ENCODE results near the gene NR2C1.

The NR2C1 gene

DNA sequence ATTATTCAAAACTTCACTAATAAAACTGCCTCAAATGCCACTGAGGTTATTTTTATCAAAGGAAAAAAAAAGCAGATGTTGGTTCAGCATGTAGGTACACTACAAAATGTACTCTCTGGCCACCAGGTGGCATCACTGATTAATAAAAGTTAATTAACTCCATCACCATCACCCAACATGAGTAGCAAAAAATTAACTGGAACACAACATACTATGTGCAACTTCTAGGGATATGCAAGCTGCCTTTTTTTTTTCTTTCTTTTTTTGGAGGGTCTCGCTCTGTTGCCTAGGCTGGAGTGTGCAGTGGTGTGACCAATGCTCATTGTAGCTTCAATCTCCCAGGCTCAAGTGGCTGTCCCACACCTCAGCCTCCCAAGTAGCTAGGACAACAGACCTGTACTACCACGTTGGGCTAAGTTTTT, 43.8 kb upstream of the NR2C1 start:
- Histone ChIP-seq H3K9me3 (ENCODE audit: control insufficient read depth, insufficient read depth, low read depth, low read length) (no peaks in the 10 kb centered on the region), H3K27ac (ENCODE audit: extremely low read depth, low read depth, low read length) (no peak overlapping the region)
- TF ChIP-seq ZNF837 (tag by site-specific recombination; IDR thresholded peaks at IDR 0.05), result no peak
- TF ChIP-seq ZNF362 (tag by site-specific recombination; IDR thresholded peaks at IDR 0.05), result peak; percentile 83
- TF ChIP-seq, protein P1, sequence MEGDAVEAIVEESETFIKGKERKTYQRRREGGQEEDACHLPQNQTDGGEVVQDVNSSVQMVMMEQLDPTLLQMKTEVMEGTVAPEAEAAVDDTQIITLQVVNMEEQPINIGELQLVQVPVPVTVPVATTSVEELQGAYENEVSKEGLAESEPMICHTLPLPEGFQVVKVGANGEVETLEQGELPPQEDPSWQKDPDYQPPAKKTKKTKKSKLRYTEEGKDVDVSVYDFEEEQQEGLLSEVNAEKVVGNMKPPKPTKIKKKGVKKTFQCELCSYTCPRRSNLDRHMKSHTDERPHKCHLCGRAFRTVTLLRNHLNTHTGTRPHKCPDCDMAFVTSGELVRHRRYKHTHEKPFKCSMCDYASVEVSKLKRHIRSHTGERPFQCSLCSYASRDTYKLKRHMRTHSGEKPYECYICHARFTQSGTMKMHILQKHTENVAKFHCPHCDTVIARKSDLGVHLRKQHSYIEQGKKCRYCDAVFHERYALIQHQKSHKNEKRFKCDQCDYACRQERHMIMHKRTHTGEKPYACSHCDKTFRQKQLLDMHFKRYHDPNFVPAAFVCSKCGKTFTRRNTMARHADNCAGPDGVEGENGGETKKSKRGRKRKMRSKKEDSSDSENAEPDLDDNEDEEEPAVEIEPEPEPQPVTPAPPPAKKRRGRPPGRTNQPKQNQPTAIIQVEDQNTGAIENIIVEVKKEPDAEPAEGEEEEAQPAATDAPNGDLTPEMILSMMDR (tag by site-specific recombination; IDR thresholded peaks at IDR 0.05), result peak; percentile 53
- TF ChIP-seq ZNF10 (tag by site-specific recombination; IDR thresholded peaks at IDR 0.05), result peak; percentile 39; the same call in 1 of the 2 replicates
- TF ChIP-seq ZNF843 (tag by site-specific recombination; IDR thresholded peaks at IDR 0.05), result no peak
- TF ChIP-seq, protein P2, sequence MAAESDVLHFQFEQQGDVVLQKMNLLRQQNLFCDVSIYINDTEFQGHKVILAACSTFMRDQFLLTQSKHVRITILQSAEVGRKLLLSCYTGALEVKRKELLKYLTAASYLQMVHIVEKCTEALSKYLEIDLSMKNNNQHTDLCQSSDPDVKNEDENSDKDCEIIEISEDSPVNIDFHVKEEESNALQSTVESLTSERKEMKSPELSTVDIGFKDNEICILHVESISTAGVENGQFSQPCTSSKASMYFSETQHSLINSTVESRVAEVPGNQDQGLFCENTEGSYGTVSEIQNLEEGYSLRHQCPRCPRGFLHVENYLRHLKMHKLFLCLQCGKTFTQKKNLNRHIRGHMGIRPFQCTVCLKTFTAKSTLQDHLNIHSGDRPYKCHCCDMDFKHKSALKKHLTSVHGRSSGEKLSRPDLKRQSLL (tag by site-specific recombination; IDR thresholded peaks at IDR 0.05), result peak; percentile 10; the same call in 1 of the 2 replicates
- no peak for TF ChIP-seq ZNF274 (IDR thresholded peaks at IDR 0.05; ENCODE audit: low read length)
- TF ChIP-seq ZNF274 (tag by site-specific recombination; IDR thresholded peaks at IDR 0.05; ENCODE audit: borderline replicate concordance), result no peak
- TF ChIP-seq ZNF654 (tag by site-specific recombination; IDR thresholded peaks at IDR 0.05; ENCODE audit: low read depth), result peak; percentile 87
- TF ChIP-seq ZNF660 (tag by site-specific recombination; IDR thresholded peaks at IDR 0.05), result 0 out of 2 replicates have a peak, but pooled peaks have one; percentile 36
- TF ChIP-seq ZNF324 (tag by site-specific recombination; IDR thresholded peaks at IDR 0.05), result no peak
- peak; percentile 53 for TF ChIP-seq ZNF2 (tag by site-specific recombination; IDR thresholded peaks at IDR 0.05)

GRCh38 chr12:95116773-95117172, 43.4 kb upstream of the NR2C1 start:
- Histone ChIP-seq H3K36me3 (ENCODE audit: control insufficient read depth in 2 of 2, insufficient read depth in 1 of 2, low read length in 2 of 2) (no peaks in the 10 kb centered on the region; a peak in 1 of 3 replicates), H3K4me1 (ENCODE audit: control insufficient read depth, insufficient read depth, low read length) (no peaks in the 10 kb centered on the region), H3K27ac (ENCODE audit: extremely low read depth, low read depth, low read length) (no peak overlapping the region), H3K4me3 (ENCODE audit: low read depth, low read length) (no peak overlapping the region), H3K9me3 (ENCODE audit: control insufficient read depth, insufficient read depth, low read depth, low read length) (no peaks in the 10 kb centered on the region)
- CTCF ChIA-PET, result interaction anchor here (0.6 to 3.9 kb wide), 15 partner anchors 12 to 456 kb away, joined by 3 to 54 read pairs (median 3); partner anchors contain the start of gene NR2C1
- POLR2A ChIA-PET, result interaction anchor here (1.0 to 1.5 kb wide), 2 partner anchors 100 to 418 kb away, joined by 3 to 4 read pairs; partner anchors contain the start of genes FGD6 and VEZT
- TF ChIP-seq EGR2 (tag by site-specific recombination; IDR thresholded peaks at IDR 0.05; ENCODE audit: low read depth) (no peak), ZNF423 (tag by site-specific recombination; IDR thresholded peaks at IDR 0.05) (no peak), ZNF768 (tag by site-specific recombination; IDR thresholded peaks at IDR 0.05) (no peak), ZNF19 (tag by site-specific recombination; IDR thresholded peaks at IDR 0.05; ENCODE audit: low read depth) (no peak), ZNF624 (tag by site-specific recombination; IDR thresholded peaks at IDR 0.05) (no peak), ZBTB10 (tag by site-specific recombination; IDR thresholded peaks at IDR 0.05) (no peak), BCL11B (tag by site-specific recombination; IDR thresholded peaks at IDR 0.05; ENCODE audit: low read depth) (no peak), ZNF555 (tag by site-specific recombination; conservative IDR thresholded peaks at IDR 0.05) (no peak), ZNF776 (tag by site-specific recombination; IDR thresholded peaks at IDR 0.05; ENCODE audit: borderline replicate concordance) (no peak), ZNF654 (tag by site-specific recombination; IDR thresholded peaks at IDR 0.05; ENCODE audit: low read depth) (no peak), ZNF146 (tag by site-specific recombination; IDR thresholded peaks at IDR 0.05) (no peak)
- TF ChIP-seq, protein P3, sequence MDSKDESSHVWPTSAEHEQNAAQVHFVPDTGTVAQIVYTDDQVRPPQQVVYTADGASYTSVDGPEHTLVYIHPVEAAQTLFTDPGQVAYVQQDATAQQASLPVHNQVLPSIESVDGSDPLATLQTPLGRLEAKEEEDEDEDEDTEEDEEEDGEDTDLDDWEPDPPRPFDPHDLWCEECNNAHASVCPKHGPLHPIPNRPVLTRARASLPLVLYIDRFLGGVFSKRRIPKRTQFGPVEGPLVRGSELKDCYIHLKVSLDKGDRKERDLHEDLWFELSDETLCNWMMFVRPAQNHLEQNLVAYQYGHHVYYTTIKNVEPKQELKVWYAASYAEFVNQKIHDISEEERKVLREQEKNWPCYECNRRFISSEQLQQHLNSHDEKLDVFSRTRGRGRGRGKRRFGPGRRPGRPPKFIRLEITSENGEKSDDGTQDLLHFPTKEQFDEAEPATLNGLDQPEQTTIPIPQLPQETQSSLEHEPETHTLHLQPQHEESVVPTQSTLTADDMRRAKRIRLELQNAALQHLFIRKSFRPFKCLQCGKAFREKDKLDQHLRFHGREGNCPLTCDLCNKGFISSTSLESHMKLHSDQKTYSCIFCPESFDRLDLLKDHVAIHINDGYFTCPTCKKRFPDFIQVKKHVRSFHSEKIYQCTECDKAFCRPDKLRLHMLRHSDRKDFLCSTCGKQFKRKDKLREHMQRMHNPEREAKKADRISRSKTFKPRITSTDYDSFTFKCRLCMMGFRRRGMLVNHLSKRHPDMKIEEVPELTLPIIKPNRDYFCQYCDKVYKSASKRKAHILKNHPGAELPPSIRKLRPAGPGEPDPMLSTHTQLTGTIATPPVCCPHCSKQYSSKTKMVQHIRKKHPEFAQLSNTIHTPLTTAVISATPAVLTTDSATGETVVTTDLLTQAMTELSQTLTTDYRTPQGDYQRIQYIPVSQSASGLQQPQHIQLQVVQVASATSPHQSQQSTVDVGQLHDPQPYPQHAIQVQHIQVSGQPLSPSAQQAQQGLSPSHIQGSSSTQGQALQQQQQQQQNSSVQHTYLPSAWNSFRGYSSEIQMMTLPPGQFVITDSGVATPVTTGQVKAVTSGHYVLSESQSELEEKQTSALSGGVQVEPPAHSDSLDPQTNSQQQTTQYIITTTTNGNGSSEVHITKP (tag by site-specific recombination; IDR thresholded peaks at IDR 0.05), result no peak

More for the DNA sequence above, 43.8 kb upstream of the NR2C1 start:
- H3K36me3 ChIP-seq (ENCODE audit: control insufficient read depth in 2 of 2, insufficient read depth in 1 of 2, low read length in 2 of 2), result no peaks in the 10 kb centered on the region; a peak in 1 of 3 replicates
- no peaks in the 10 kb centered on the region for H3K4me1 ChIP-seq (ENCODE audit: control insufficient read depth, insufficient read depth, low read length)
- POLR2A ChIA-PET, result interaction anchor here (1.0 to 1.5 kb wide), 2 partner anchors 100 to 417 kb away, joined by 3 to 4 read pairs; partner anchors contain the start of genes FGD6 and VEZT
- H3K4me3 ChIP-seq (ENCODE audit: low read depth, low read length), result no peak overlapping the region
- CTCF ChIA-PET, result interaction anchor here (0.6 to 3.9 kb wide), 18 partner anchors 13 to 462 kb away, joined by 3 to 54 read pairs (median 4); partner anchors contain the start of genes FGD6, NR2C1 and VEZT

Data from HEK293 (cell line).